Parathyroid adenoma (tissue), 2 donors: Measurements from ENCODE around the gene RBBP4.

ENCODE experiments used
- H2AFZ ChIP-seq: fragments of 300-600 bp; sonication (generic); one replicate; pipeline ENCODE4 v1.7.0; 2017; ENCODE audit warnings: antibody characterized with exemption, mild to moderate bottlenecking
- H3K27ac ChIP-seq: fragments of 300-600 bp; sonication (generic); one replicate; pipeline ENCODE4 v1.7.0; 2017
- H3K27me3 ChIP-seq: fragments of 300-600 bp; sonication (generic); one replicate; pipeline ENCODE4 v1.7.0; 2017; ENCODE audit warnings: low read length; ENCODE audit not compliant: control insufficient read depth, insufficient read depth
- H3K36me3 ChIP-seq: fragments of 300-600 bp; sonication (generic); one replicate; pipeline ENCODE4 v1.7.0; 2017; ENCODE audit warnings: low read length; ENCODE audit not compliant: control insufficient read depth, insufficient read depth
- H3K4me1 ChIP-seq: fragments of 300-600 bp; sonication (generic); one replicate; pipeline ENCODE4 v1.7.0; 2017; ENCODE audit warnings: control low read depth
- H3K4me2 ChIP-seq: fragments of 300-600 bp; sonication (generic); one replicate; pipeline ENCODE4 v1.7.0; 2017; ENCODE audit warnings: low read length
- H3K4me3 ChIP-seq: fragments of 300-600 bp; sonication (generic); one replicate; pipeline ENCODE4 v1.7.0; 2017; ENCODE audit warnings: low read depth, low read length
- H3K79me2 ChIP-seq: fragments of 300-600 bp; sonication (generic); one replicate; pipeline ENCODE4 v1.7.0; 2017; ENCODE audit warnings: control low read depth
- H3K9ac ChIP-seq: fragments of 300-600 bp; sonication (generic); one replicate; pipeline ENCODE4 v1.7.0; 2017; ENCODE audit warnings: mild to moderate bottlenecking
- H3K9me3 ChIP-seq: fragments of 300-600 bp; sonication (generic); one replicate; pipeline ENCODE4 v1.7.0; 2017; ENCODE audit warnings: low read length; ENCODE audit not compliant: control insufficient read depth
- CTCF ChIP-seq: fragments of 300-600 bp; sonication (generic); IDR thresholded peaks from one replicate; pipeline ENCODE4 v1.7.0; 2017; ENCODE audit warnings: antibody characterized with exemption, mild to moderate bottlenecking
- donor health status: primary hyperparathyroidism.

RBBP4 gene

GRCh38 chr1:32650752-32651460, at the start of gene RBBP4:
Gene RBBP4 (plus strand): TSS chr1:32651208. CDS start chr1:32651307, 99 bp downstream.
- Histone ChIP-seq H3K4me1 (peaks cover 4% of the 10 kb centered on the region), H3K9ac (peak within 1 kb of the TSS; percentile 87), H2AFZ (peak within 1 kb of the TSS; percentile 90), H3K36me3 (no peaks in the 10 kb centered on the region), H3K27ac (peak within 1 kb of the TSS; percentile 100), H3K4me3 (peak within 1 kb of the TSS; percentile 94), H3K4me2 (peak within 1 kb of the TSS; percentile 97), H3K27me3 (no peaks in the 10 kb centered on the region), H3K9me3 (no peaks in the 10 kb centered on the region), H3K79me2 (peaks cover 22% of the 10 kb centered on the region)
- TF ChIP-seq CTCF: no peak

GRCh38 chr1:32605711-32606424, 45.1 kb upstream of the RBBP4 start:
- H3K79me2 ChIP-seq: no peaks in the 10 kb centered on the region
- H3K4me3 ChIP-seq: no peak overlapping the region
- H3K36me3 ChIP-seq: no peaks in the 10 kb centered on the region
- H3K27ac ChIP-seq: no peak overlapping the region
- no peak overlapping the region for H3K9ac ChIP-seq
- H3K27me3 ChIP-seq: no peaks in the 10 kb centered on the region
- no peaks in the 10 kb centered on the region for H3K9me3 ChIP-seq
- no peak for TF ChIP-seq CTCF
- no peaks in the 10 kb centered on the region for H3K4me1 ChIP-seq
- H3K4me2 ChIP-seq: no peak overlapping the region
- H2AFZ ChIP-seq: no peak overlapping the region

GRCh38 chr1:32606565-32607371, 44.2 kb upstream of the RBBP4 start:
- no peaks in the 10 kb centered on the region for H3K9me3 ChIP-seq
- no peak overlapping the region for H3K9ac ChIP-seq
- no peaks in the 10 kb centered on the region for H3K36me3 ChIP-seq
- no peak for TF ChIP-seq CTCF
- H3K4me1 ChIP-seq: no peaks in the 10 kb centered on the region
- no peaks in the 10 kb centered on the region for H3K27me3 ChIP-seq
- H3K4me2 ChIP-seq: no peak overlapping the region
- H3K4me3 ChIP-seq: no peak overlapping the region
- H2AFZ ChIP-seq: no peak overlapping the region
- no peaks in the 10 kb centered on the region for H3K79me2 ChIP-seq
- no peak overlapping the region for H3K27ac ChIP-seq

GRCh38 chr1:32609180-32609579, 41.8 kb upstream of the RBBP4 start:
- no peaks in the 10 kb centered on the region for H3K4me1 ChIP-seq
- no peaks in the 10 kb centered on the region for H3K36me3 ChIP-seq
- H3K79me2 ChIP-seq: no peaks in the 10 kb centered on the region
- TF ChIP-seq CTCF: no peak
- H3K4me3 ChIP-seq: no peak overlapping the region
- H3K4me2 ChIP-seq: no peak overlapping the region
- H3K9ac ChIP-seq: no peak overlapping the region
- no peak overlapping the region for H2AFZ ChIP-seq
- no peak overlapping the region for H3K27ac ChIP-seq
- H3K9me3 ChIP-seq: no peaks in the 10 kb centered on the region
- no peaks in the 10 kb centered on the region for H3K27me3 ChIP-seq
